D721Med (cell line): ENCODE data around the gene GALNT14.
A peak's percentile ranks its signal among the peaks of the same experiment; 100 is the strongest.
"Not testable (repeated sequence)": the region's sequence is repeated elsewhere in the genome, so short reads cannot be mapped to it uniquely, and the experiment has no call there.

Source experiments
- DNase-seq: peaks from one replicate; pipeline ENCODE4 v3.0.0; 2011; ENCODE audit warnings: low spot score; ENCODE audit not compliant: insufficient read length
- FAIRE-seq: peaks from 2 replicates; lab custom pipeline; 2011; peaks lifted over from hg19 to GRCh38; lab: Jason Lieb, UNC
- TF ChIP-seq, protein P1 (sequence below): IDR thresholded peaks from 2 replicates; pipeline ENCODE4 v1.5.1; 2012; ENCODE audit warnings: mild to moderate bottlenecking, control low read depth; ENCODE audit not compliant: insufficient read depth; ENCODE audit errors: missing control alignments

Gene GALNT14, protein sequence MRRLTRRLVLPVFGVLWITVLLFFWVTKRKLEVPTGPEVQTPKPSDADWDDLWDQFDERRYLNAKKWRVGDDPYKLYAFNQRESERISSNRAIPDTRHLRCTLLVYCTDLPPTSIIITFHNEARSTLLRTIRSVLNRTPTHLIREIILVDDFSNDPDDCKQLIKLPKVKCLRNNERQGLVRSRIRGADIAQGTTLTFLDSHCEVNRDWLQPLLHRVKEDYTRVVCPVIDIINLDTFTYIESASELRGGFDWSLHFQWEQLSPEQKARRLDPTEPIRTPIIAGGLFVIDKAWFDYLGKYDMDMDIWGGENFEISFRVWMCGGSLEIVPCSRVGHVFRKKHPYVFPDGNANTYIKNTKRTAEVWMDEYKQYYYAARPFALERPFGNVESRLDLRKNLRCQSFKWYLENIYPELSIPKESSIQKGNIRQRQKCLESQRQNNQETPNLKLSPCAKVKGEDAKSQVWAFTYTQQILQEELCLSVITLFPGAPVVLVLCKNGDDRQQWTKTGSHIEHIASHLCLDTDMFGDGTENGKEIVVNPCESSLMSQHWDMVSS

DNA sequence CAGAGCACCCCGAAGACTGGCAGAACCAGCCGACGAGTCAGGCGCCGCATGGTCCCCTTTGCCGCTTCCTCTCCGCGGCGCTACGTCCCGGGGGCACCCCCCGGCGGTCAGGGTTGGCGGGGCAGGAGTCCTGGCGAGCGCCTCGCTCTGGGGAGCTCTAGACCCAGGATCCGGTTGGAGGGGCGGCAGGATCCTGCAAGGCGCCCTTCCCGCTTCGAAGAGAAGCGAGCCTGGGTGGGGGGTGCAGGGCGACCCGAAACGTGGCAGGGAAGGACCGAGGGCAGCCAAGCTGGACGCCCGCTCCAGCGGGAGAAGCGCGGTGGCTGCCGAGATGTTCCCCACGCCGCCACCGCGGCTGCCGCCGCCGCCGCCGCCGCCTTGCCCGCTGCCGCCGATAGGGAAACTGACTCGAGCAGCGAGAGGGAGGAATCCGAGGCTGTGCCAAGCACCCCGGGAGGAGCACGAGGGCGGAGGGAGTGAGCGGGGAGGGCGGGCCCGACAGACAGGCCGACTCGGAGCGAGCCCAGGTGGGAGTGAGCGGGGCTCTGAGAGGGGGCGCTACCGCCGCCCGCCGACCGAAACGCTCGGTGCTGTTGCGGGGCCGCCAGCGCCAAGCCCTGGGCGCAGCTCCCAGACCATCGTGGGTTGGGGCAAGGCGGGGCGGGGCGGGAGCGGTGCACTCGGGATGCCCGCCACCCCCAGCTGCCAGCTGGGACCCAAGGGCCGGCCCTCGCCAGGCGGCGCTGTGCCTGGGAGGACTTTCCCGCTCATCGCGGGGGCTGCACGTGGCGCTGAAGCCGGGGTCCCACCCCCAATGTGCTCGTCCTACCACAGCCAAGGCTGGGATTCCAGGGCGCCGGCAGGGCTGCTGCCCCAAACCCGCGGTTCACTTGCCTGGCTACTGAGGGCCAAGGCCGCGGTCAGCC is at the start of gene GALNT14:
Gene GALNT14, minus strand, starts transcription at position 404 of the 926 bp plus-strand sequence. Its CDS starts 354 bp downstream, at position 50.
- TF ChIP-seq, protein P1, sequence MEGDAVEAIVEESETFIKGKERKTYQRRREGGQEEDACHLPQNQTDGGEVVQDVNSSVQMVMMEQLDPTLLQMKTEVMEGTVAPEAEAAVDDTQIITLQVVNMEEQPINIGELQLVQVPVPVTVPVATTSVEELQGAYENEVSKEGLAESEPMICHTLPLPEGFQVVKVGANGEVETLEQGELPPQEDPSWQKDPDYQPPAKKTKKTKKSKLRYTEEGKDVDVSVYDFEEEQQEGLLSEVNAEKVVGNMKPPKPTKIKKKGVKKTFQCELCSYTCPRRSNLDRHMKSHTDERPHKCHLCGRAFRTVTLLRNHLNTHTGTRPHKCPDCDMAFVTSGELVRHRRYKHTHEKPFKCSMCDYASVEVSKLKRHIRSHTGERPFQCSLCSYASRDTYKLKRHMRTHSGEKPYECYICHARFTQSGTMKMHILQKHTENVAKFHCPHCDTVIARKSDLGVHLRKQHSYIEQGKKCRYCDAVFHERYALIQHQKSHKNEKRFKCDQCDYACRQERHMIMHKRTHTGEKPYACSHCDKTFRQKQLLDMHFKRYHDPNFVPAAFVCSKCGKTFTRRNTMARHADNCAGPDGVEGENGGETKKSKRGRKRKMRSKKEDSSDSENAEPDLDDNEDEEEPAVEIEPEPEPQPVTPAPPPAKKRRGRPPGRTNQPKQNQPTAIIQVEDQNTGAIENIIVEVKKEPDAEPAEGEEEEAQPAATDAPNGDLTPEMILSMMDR, result peak; percentile 47
- DNase-seq (peak; percentile 75), FAIRE-seq (no peak)

DNA sequence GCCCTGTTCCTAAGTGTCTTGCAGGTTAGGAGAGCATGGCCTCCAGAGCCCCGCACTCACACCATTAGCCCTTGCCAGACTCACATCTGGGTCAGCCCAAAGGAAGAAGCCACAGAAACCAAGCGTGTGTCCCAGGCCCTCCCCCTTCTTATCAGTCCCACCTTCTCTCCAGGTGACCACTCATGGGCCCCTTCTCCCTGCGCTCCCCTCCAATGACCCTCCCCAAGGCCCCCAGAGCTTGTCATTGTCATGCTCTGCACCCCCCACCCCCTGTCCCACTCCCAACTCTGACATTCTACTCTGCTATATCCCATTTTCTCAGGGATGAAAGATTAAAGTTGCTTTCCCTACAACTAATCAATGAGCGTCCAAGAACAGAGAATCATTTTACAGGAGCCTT is 48.9 kb upstream of the GALNT14 start:
- FAIRE-seq (no peak), DNase-seq (no peak)
- TF ChIP-seq, protein P1, result no peak

DNA sequence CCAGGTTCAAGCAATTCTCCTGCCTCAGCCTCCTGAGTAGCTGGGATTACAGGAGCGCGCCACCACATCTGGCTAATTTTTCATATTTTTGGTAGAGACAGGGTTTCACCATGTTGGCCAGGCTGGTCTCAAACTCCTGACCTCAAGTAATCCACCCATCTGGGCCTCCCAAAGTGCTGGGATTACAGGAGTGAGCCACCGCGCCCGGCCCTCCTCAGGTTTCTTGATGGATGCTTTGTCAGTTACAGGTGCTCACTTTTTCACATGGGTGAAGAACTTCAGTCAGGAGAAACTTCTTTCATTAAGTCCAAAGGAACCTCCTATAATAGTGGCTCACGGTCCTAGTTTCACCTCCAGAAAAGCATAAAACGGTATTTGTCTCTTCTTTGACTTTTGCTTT is 45.7 kb upstream of the GALNT14 start:
- FAIRE-seq, DNase-seq: not testable (repeated sequence)

DNA sequence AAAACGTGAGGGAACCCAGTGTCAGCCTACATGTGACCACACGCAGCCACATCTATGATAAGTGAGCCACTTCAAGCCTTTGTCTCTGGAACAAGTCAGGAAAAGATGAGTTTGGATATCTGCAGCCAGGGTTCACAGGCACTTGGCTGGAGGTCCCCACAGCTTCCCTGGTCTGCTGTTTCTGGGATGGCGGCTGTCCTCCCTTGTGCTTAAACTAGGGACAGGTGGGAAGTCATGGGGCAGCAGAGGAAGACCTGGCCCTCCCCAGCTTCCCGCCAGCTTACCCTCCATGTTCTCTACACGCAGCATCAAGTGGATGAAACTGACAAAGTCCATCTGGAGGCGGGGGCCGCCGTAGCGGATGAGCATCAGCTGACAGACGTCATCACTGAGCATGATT is 38.5 kb upstream of the GALNT14 start:
- TF ChIP-seq, protein P1, result no peak
- FAIRE-seq (no peak), DNase-seq (no peak)

DNA sequence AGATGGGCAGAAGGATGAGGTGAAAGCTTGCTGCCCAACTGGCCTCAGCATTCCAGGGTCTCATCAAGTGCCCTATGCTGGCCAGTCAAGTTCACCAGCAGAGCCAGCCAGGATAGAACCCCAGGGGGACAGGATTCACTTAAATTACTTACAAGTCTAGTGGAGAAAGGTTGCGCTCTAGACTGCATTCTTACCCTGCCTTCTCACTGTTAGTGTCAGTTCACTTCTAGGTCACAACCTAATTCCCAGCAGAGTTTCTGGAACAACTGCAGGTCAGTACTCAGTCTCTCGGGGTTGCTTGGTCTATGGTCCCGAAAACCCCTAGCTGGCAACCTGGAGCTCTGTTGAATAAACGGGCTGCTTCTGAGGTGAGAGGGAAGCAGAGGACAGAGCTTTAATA is 32.9 kb upstream of the GALNT14 start:
- FAIRE-seq, result no peak
- TF ChIP-seq, protein P1, result no peak
- DNase-seq, result no peak

DNA sequence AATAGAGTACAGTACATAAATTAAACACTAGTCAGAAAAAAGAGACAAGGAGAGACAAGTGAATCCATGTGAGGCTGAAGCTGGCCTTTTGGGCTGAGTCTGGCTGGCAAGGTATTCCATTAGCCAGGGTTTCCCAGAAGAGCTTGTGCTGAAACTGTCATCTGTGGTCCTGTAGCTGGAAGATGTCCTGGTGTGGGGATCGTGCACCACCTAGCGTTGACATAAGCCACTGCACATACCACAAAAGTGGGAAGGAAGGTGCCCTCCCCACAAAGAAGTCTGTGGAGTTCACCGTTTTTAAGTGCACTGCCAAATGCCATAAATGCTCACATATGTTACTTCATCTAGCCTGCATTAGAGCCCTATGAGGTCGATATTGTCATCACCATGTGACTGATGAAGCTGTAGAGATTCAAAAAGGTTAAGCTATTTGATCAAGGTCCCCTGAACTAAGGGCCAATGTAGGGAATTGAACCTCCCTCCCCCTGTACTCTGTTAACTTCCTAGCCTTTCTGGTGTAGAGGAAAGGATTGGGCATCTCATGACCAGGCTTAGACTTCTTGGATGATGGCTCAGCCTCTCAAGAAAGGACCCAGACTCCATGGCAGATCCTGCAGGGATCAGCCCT is 31.9 kb upstream of the GALNT14 start:
- TF ChIP-seq, protein P1, result peak; percentile 96
- peak; percentile 77 for DNase-seq
- peak; percentile 93 for FAIRE-seq

DNA sequence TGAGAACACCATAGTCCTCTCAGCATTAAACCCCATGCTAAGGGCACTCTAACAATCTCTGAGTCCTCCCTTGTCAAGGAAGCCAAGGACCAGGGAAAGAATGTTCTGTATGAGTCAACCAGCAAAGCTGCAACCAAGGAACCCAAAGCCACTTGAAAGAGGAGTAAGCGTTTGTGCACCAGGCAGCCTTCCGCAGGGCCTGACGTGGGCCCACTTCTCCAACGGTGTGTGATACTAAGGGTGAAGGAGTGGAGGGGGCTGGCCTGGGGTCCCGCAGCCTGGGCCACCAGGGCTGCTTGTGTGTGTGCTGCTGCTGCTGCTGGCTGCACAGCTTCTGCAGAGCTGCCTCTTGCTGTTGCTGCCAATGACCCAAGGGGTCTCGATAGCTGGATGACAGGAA is 30.1 kb upstream of the GALNT14 start:
- FAIRE-seq (no peak), DNase-seq (no peak)
- TF ChIP-seq, protein P1, result no peak
